GM12864 (cell line): ENCODE data around the gene TMC1.

Experiments
- DNase-seq: peaks from one replicate; pipeline ENCODE4 v3.0.0-alpha.2; 2011; ENCODE audit warnings: low read depth
- H3K4me3 ChIP-seq: 2 replicates; pipeline ENCODE4 v1.5.1; 2011; ENCODE audit warnings: mild to moderate bottlenecking, low read depth, low read length, control low read depth
- CTCF ChIP-seq: IDR thresholded peaks from 2 replicates; pipeline ENCODE4 v1.5.1; 2011; ENCODE audit warnings: low read depth, mild to moderate bottlenecking, moderate library complexity, low read length, control low read depth, inconsistent platforms; ENCODE audit errors: missing control alignments

TMC1 gene

GRCh38 chr9:72826996-72827949 lies 305.9 kb downstream of the TMC1 start:
- DNase-seq: no peak
- no peak for TF ChIP-seq CTCF
- H3K4me3 ChIP-seq: no peak overlapping the region

GRCh38 chr9:72827950-72828731 lies 306.7 kb downstream of the TMC1 start:
- no peak for TF ChIP-seq CTCF
- DNase-seq: no peak
- H3K4me3 ChIP-seq: no peak overlapping the region

GRCh38 chr9:72834994-72835393 lies 313.6 kb downstream of the TMC1 start:
- no peak for DNase-seq
- TF ChIP-seq CTCF: no peak

GRCh38 chr9:72836790-72837189 lies 315.4 kb downstream of the TMC1 start:
- H3K4me3 ChIP-seq: no peak overlapping the region
- no peak for DNase-seq
- no peak for TF ChIP-seq CTCF

More at GRCh38 chr9:72834994-72835393, 313.6 kb downstream of the TMC1 start:
- H3K4me3 ChIP-seq: no peak overlapping the region

- H3K4me3 ChIP-seq: no peak overlapping the region
- no peak for DNase-seq
- no peak for TF ChIP-seq CTCF
These were observed 317.7 kb downstream of the TMC1 start for GRCh38 chr9:72839085-72839484.

- no peak for DNase-seq
- no peak overlapping the region for H3K4me3 ChIP-seq
- no peak for TF ChIP-seq CTCF
These were observed 322.4 kb downstream of the TMC1 start for GRCh38 chr9:72843520-72844439.
